Suprapubic skin (tissue), 4 donors: Measurements from ENCODE around the gene PRRC2B. TPM values are rescaled to one million over a fixed set of nuclear protein-coding genes. Genes with fewer than 3 reads are reported as not detected.

ENCODE experiments used
- DNase-seq, 2 donors: peaks; one replicate each; pipeline ENCODE4 v3.0.0-alpha.2; 2019; ENCODE audit warnings: low spot score in 2 of 2
- H3K27ac ChIP-seq: fragments of 200-600 bp; sonication (generic); one replicate; pipeline ENCODE4 v1.5.1; 2019
- H3K27me3 ChIP-seq: fragments of 200-600 bp; sonication (generic); one replicate; pipeline ENCODE4 v1.5.1; 2019
- H3K36me3 ChIP-seq: fragments of 200-600 bp; sonication (generic); one replicate; pipeline ENCODE4 v1.5.1; 2019
- H3K4me1 ChIP-seq: fragments of 200-600 bp; sonication (generic); one replicate; pipeline ENCODE4 v1.5.1; 2019
- H3K4me3 ChIP-seq: fragments of 200-600 bp; sonication (generic); one replicate; pipeline ENCODE4 v1.5.1; 2019; ENCODE audit warnings: mild to moderate bottlenecking
- H3K9me3 ChIP-seq: fragments of 200-600 bp; sonication (generic); one replicate; pipeline ENCODE4 v1.5.1; 2019
- CTCF ChIP-seq, 2 donors: fragments of 200-600 bp in 1 of 2; fragments of 450-650 bp in 1 of 2; sonication (generic) in 1 of 2; IDR thresholded peaks; one replicate each; pipeline ENCODE4 v1.5.1; 2016 to 2019; ENCODE audit warnings: antibody characterized with exemption in 2 of 2, mild to moderate bottlenecking in 1 of 2, moderate library complexity in 1 of 2
- EP300 ChIP-seq: sonication (generic); formaldehyde crosslinking; IDR thresholded peaks from one replicate; pipeline ENCODE4 v1.6.1; 2017; ENCODE audit warnings: antibody characterized with exemption
- POLR2A ChIP-seq, 2 donors: fragments of 450-650 bp; IDR thresholded peaks; one replicate each; pipeline ENCODE4 v1.6.1; 2017; ENCODE audit warnings: antibody characterized with exemption in 2 of 2, mild to moderate bottlenecking in 2 of 2, moderate library complexity in 2 of 2
- POLR2AphosphoS5 ChIP-seq, 3 donors: sonication (generic); formaldehyde crosslinking; IDR thresholded peaks; one replicate each; pipeline ENCODE4 v1.6.1; 2017; ENCODE audit warnings: antibody characterized with exemption in 3 of 3
- WGBS: methylation state at CpG from one replicate; pipeline ENCODE4 v1.1.5; 2018; 5-methylcytosine and 5-hydroxymethylcytosine counted together
- total RNA-seq, 4 donors: library from RNA; depleted of rRNA; stranded (reverse); fragments of >200 nt; gene quantifications; one replicate each; pipeline ENCODE4 v1.1.0, GENCODE V29; 2016

The PRRC2B gene
- total RNA-seq, 4 donors from 2014 or later, result 153 to 286 (median 240) TPM

GRCh38 chr9:131516100-131516499 lies 122.2 kb downstream of the PRRC2B start:
- H3K27me3 ChIP-seq, result no peaks in the 10 kb centered on the region
- no peaks in the 10 kb centered on the region for H3K9me3 ChIP-seq
- H3K27ac ChIP-seq, result no peak overlapping the region
- no peak overlapping the region for H3K4me3 ChIP-seq
- peaks cover 88% of the 10 kb centered on the region for H3K36me3 ChIP-seq
- no peak for DNase-seq
- H3K4me1 ChIP-seq, result no peaks in the 10 kb centered on the region
- no peak for TF ChIP-seq EP300
- no peak for TF ChIP-seq POLR2A (IDR thresholded peaks at IDR 0.05)
- WGBS, result 83% methylated on average over 13 of the region's 15 CpGs

- no peak overlapping the region for H3K27ac ChIP-seq
- no peaks in the 10 kb centered on the region for H3K27me3 ChIP-seq
- peaks cover 88% of the 10 kb centered on the region for H3K36me3 ChIP-seq
- 89% methylated on average over 9 of the region's 9 CpGs for WGBS
- no peak overlapping the region for H3K4me3 ChIP-seq
- no peak for DNase-seq
- no peak for TF ChIP-seq CTCF (IDR thresholded peaks at IDR 0.05)
- TF ChIP-seq EP300, result no peak
- TF ChIP-seq POLR2A (IDR thresholded peaks at IDR 0.05), result no peak
- no peak for TF ChIP-seq POLR2AphosphoS5 (IDR thresholded peaks at IDR 0.05)
- no peaks in the 10 kb centered on the region for H3K9me3 ChIP-seq
- H3K4me1 ChIP-seq, result no peaks in the 10 kb centered on the region
These were observed 123.0 kb downstream of the PRRC2B start for GRCh38 chr9:131516930-131517329.

GRCh38 chr9:131517761-131518190 lies 123.9 kb downstream of the PRRC2B start:
- WGBS, result 87% methylated on average over 11 of the region's 11 CpGs
- H3K4me3 ChIP-seq, result no peak overlapping the region
- no peak for DNase-seq
- no peaks in the 10 kb centered on the region for H3K4me1 ChIP-seq
- H3K27ac ChIP-seq, result no peak overlapping the region
- TF ChIP-seq POLR2AphosphoS5 (IDR thresholded peaks at IDR 0.05), result no peak
- TF ChIP-seq EP300, result no peak
- no peak for TF ChIP-seq POLR2A (IDR thresholded peaks at IDR 0.05)
- H3K27me3 ChIP-seq, result no peaks in the 10 kb centered on the region
- H3K36me3 ChIP-seq, result peaks cover 88% of the 10 kb centered on the region
- no peaks in the 10 kb centered on the region for H3K9me3 ChIP-seq

DNA sequence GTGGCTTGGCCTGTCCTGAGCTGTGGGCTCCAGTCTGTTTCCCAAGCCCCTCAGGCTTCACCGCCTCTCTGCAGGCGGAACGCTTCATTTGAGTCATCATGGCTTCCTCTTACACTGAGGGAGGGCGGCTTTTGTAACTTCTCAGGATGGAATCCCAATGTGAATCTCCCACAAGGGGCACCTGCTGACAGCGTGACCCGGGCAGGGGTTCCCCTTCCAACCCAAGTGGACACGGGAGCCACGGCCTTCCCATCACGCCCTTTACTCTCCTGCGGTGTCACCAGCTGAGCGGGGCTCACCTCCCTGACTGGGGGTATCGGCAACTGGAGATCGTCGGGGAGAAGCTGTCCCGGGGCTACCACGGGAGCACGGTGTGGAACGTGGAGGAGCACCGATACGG lies 124.7 kb downstream of the PRRC2B start:
- 96% methylated on average over 6 of the region's 20 CpGs for WGBS
- no peaks in the 10 kb centered on the region for H3K9me3 ChIP-seq
- no peaks in the 10 kb centered on the region for H3K4me1 ChIP-seq
- H3K4me3 ChIP-seq, result no peak overlapping the region
- peaks cover 88% of the 10 kb centered on the region for H3K36me3 ChIP-seq
- no peak overlapping the region for H3K27ac ChIP-seq
- TF ChIP-seq CTCF (IDR thresholded peaks at IDR 0.05) (no peak), POLR2AphosphoS5 (IDR thresholded peaks at IDR 0.05) (no peak), POLR2A (IDR thresholded peaks at IDR 0.05) (no peak), EP300 (no peak)
- no peak for DNase-seq
- no peaks in the 10 kb centered on the region for H3K27me3 ChIP-seq

- Histone ChIP-seq H3K27ac (no peak overlapping the region), H3K36me3 (peaks cover 89% of the 10 kb centered on the region), H3K4me3 (no peak overlapping the region), H3K4me1 (no peaks in the 10 kb centered on the region), H3K9me3 (no peaks in the 10 kb centered on the region), H3K27me3 (no peaks in the 10 kb centered on the region)
- 75% methylated on average over 15 of the region's 16 CpGs for WGBS
- TF ChIP-seq POLR2AphosphoS5 (IDR thresholded peaks at IDR 0.05), result no peak
- no peak for TF ChIP-seq EP300
- TF ChIP-seq POLR2A (IDR thresholded peaks at IDR 0.05), result no peak
- no peak for TF ChIP-seq CTCF (IDR thresholded peaks at IDR 0.05)
- DNase-seq, result no peak
These were observed 126.6 kb downstream of the PRRC2B start for GRCh38 chr9:131520503-131520902.

DNA sequence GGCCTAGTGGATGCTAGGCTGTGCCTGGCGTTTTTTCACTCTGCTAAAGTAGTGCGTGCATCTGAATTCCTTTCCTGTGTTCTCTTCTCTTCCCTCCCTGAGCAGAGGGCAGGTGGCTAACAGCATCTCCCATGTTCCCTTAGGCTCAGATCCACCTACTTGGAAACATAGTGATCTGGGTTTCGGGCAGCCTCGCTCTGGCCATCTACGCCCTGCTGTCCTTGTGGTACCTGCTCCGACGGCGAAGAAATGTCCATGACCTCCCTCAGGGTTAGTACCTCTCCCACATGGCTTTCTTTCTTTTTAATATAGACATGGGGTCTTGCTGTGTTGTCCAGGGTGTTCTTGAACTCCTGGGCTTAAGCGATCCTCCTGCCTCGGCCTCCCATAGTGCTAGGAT lies 127.3 kb downstream of the PRRC2B start:
- peaks cover 91% of the 10 kb centered on the region for H3K36me3 ChIP-seq

More for the DNA sequence above, 127.3 kb downstream of the PRRC2B start:
- no peaks in the 10 kb centered on the region for H3K9me3 ChIP-seq
- WGBS, result 94% methylated on average over 10 of the region's 10 CpGs
- H3K27ac ChIP-seq, result no peak overlapping the region
- no peak for TF ChIP-seq EP300
- no peak for TF ChIP-seq CTCF (IDR thresholded peaks at IDR 0.05)
- TF ChIP-seq POLR2A (IDR thresholded peaks at IDR 0.05), result no peak
- TF ChIP-seq POLR2AphosphoS5 (IDR thresholded peaks at IDR 0.05), result no peak
- H3K4me1 ChIP-seq, result no peaks in the 10 kb centered on the region
- no peak overlapping the region for H3K4me3 ChIP-seq
- no peak for DNase-seq
- no peaks in the 10 kb centered on the region for H3K27me3 ChIP-seq
